MCF 10A (cell line): ENCODE data around the gene PPP1R3G. TPM values are rescaled to one million over a fixed set of nuclear protein-coding genes. Genes with fewer than 3 reads are reported as not detected.
A peak's percentile ranks its signal among the peaks of the same experiment; 100 is the strongest.

Experiments
- BruUV-seq: library from RNA; stranded (reverse); fragments of 400-500 nt; replicated peaks from 2 replicates; lab custom pipeline; 2021; lab: Mats Ljungman, UMichigan
- CTCF ChIA-PET: fragments of 300-600 bp; sonication (Branson Sonifier 250); formaldehyde crosslinking; extraction: SDS; loops from one replicate; lab custom pipeline; 2021; ENCODE audit warnings: antibody characterized with exemption, inconsistent platforms; lab: Yijun Ruan, JAX
- POLR2A ChIA-PET: fragments of 300-600, 350-650 bp; sonication (Branson Sonifier 250); formaldehyde crosslinking; extraction: SDS; loops from one replicate; lab custom pipeline; 2020; ENCODE audit warnings: antibody characterized with exemption, inconsistent platforms; lab: Yijun Ruan, JAX
- DNase-seq: peaks from one replicate; pipeline ENCODE4 v3.0.0-alpha.2; 2018; ENCODE audit not compliant: unreplicated experiment
- H3K27ac Mint-ChIP-seq: one replicate; pipeline ENCODE4 v1.8.0; 2022; ENCODE audit warnings: mild to moderate bottlenecking, low read depth, mixed read lengths; ENCODE audit not compliant: unreplicated experiment
- H3K27me3 Mint-ChIP-seq: one replicate; pipeline ENCODE4 v1.8.0; 2022; ENCODE audit warnings: mixed read lengths; ENCODE audit not compliant: insufficient read depth, unreplicated experiment
- H3K36me3 Mint-ChIP-seq: one replicate; pipeline ENCODE4 v1.8.0; 2022; ENCODE audit warnings: mild to moderate bottlenecking, moderate library complexity, mixed read lengths; ENCODE audit not compliant: insufficient read depth, unreplicated experiment
- H3K4me1 Mint-ChIP-seq: one replicate; pipeline ENCODE4 v1.8.0; 2022; ENCODE audit warnings: mixed read lengths; ENCODE audit not compliant: insufficient read depth, unreplicated experiment
- H3K4me3 Mint-ChIP-seq: one replicate; pipeline ENCODE4 v1.8.0; 2022; ENCODE audit warnings: mild to moderate bottlenecking, moderate library complexity, mixed read lengths; ENCODE audit not compliant: unreplicated experiment
- H3K9me3 Mint-ChIP-seq: one replicate; pipeline ENCODE4 v1.8.0; 2022; ENCODE audit warnings: mixed read lengths; ENCODE audit not compliant: unreplicated experiment
- intact Hi-C: fragments of 100-400 bp; cut with micrococcal nuclease; formaldehyde crosslinking; loops from 2 replicates; pipeline ENCODE4 v1.14.1; 2022
- total RNA-seq: library from RNA; stranded (reverse); gene quantifications from 2 replicates; pipeline ENCODE4 v1.2.3, GENCODE V29; 2022
- TF ChIP-seq, protein P1 (sequence below): fragments of 200-600 bp; IDR thresholded peaks from one replicate; pipeline ENCODE4 v1.8.0; 2022; ENCODE audit warnings: antibody characterized with exemption, mild to moderate bottlenecking; ENCODE audit not compliant: unreplicated experiment

Gene PPP1R3G
- total RNA-seq, 1 experiment from 2014 or later = 0.07 TPM

DNA sequence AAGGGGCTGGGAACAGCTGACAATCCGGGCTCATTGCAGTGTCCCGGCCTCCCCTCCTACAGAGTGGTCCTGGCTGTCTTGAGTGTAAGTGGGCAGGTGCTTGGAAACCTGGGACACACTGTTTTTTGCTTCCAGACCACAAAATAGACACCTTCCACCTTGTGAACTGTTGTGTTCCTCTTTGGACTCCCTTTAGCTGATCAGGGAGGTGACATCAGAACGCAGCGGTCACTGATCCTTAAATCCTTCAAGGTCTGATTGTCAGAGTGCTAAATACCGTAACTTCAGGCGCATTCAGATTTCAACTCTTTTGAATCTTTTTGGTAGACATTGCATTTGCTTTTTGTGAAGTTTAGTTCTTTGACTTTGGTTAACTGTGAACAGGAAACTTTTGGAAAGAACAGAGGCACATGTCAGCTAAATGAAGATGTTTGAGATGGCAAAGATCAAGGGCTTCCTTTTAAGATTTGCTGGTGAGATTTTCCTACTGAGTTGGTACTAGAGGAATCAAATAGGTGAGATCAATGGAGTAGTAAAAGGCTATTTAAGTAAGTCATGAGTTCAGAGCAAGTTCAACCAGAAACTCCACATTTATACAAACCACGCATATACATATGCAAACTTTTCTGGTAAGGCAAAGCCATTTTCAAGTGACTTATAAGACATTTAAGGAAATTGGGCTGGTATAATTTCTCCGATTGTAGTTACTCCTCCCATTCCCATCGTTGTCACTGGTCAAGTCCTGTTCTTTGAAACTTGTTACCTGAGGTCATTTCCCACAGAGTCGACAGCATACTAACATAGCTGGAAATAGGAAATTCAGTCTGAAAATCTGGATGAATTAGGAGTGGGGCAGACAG lies 6.3 kb downstream of the PPP1R3G start:
- no peak for DNase-seq
- Mint-ChIP-seq H3K27ac (no peak overlapping the region), H3K4me1 (peaks cover 8% of the 10 kb centered on the region), H3K9me3 (no peaks in the 10 kb centered on the region), H3K27me3 (peaks cover 12% of the 10 kb centered on the region), H3K36me3 (no peaks in the 10 kb centered on the region), H3K4me3 (no peak overlapping the region)
- no TSS peak for BruUV-seq
- ChIA-PET POLR2A (interaction anchor here (1.2 kb wide), 1 partner anchor 9 kb away, joined by 3 read pairs; no protein-coding TSS in a partner anchor), CTCF (no interaction called here)
- intact Hi-C loops = no loop called here
- TF ChIP-seq, protein P1, sequence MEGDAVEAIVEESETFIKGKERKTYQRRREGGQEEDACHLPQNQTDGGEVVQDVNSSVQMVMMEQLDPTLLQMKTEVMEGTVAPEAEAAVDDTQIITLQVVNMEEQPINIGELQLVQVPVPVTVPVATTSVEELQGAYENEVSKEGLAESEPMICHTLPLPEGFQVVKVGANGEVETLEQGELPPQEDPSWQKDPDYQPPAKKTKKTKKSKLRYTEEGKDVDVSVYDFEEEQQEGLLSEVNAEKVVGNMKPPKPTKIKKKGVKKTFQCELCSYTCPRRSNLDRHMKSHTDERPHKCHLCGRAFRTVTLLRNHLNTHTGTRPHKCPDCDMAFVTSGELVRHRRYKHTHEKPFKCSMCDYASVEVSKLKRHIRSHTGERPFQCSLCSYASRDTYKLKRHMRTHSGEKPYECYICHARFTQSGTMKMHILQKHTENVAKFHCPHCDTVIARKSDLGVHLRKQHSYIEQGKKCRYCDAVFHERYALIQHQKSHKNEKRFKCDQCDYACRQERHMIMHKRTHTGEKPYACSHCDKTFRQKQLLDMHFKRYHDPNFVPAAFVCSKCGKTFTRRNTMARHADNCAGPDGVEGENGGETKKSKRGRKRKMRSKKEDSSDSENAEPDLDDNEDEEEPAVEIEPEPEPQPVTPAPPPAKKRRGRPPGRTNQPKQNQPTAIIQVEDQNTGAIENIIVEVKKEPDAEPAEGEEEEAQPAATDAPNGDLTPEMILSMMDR = no peak

DNA sequence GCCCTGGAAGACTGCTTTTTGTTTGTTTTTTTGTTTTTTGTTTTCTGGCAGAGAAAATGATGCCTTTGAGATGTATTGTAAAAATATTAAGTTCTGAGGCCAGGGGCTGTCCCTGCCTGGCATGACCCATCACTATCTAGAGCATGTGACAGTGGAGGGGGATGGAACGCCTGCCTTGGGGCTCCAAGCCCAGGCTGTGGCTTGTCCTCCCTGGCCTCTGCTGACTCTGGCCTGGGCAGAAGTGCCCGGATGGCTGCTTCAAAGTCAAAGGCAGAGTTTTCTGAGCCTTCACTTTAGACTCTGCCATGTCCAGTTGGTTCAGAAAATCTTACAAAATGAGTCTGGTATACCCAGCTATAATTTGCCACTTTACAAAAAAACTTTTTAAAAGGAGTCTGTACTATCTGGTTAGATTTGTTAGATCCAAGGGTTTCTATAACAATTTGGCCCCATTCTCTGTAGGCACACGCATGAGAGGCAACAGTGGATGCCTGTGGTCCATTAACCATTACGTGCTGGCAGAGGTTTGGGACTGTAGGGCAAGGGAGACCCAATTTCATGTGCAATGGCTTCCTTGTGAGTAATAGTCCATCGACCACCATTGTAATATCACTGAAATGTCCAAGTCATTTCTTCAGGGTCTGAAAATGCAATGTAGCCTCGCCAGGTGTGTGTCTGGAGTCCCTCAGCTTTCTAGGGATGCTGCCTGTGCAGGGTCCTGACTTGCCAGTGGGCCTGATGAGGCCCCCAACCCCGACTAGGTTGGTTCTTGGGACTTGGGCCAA lies 8.3 kb downstream of the PPP1R3G start:
- BruUV-seq = no TSS peak
- CTCF ChIA-PET = no interaction called here
- Mint-ChIP-seq H3K36me3 (no peaks in the 10 kb centered on the region), H3K4me1 (peaks cover 8% of the 10 kb centered on the region), H3K4me3 (no peak overlapping the region), H3K9me3 (no peaks in the 10 kb centered on the region), H3K27me3 (peaks cover 12% of the 10 kb centered on the region), H3K27ac (no peak overlapping the region)
- POLR2A ChIA-PET = no interaction called here
- no peak for DNase-seq
- intact Hi-C loops = no loop called here
- TF ChIP-seq, protein P1 = no peak

DNA sequence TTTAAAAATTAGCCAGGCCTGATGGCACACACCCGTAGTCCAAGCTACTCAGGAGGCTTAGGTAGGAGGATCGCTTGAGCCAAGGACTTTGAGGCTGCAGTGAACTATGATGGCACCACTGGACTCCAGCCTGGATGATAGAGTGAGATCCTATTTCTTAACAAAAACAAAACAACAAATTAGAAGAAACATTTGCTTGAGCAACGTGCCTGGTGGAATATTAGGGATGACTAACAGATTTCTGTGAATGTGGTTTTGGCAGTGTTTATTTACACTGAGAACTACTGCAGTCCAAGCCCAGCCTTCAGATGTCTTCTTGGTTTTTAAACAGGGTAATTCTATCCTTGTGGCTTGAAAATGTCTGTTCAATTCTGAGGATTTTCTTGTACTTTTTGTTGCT lies 9.2 kb downstream of the PPP1R3G start:
- Mint-ChIP-seq H3K36me3 (no peaks in the 10 kb centered on the region), H3K27ac (peak overlapping the region; percentile 49), H3K4me1 (peaks cover 8% of the 10 kb centered on the region), H3K9me3 (no peaks in the 10 kb centered on the region), H3K27me3 (peaks cover 12% of the 10 kb centered on the region), H3K4me3 (no peak overlapping the region)
- ChIA-PET POLR2A (no interaction called here), CTCF (no interaction called here)
- TF ChIP-seq, protein P1 = no peak
- DNase-seq = peak; percentile 81
- intact Hi-C loops = no loop called here
- no TSS peak for BruUV-seq

DNA sequence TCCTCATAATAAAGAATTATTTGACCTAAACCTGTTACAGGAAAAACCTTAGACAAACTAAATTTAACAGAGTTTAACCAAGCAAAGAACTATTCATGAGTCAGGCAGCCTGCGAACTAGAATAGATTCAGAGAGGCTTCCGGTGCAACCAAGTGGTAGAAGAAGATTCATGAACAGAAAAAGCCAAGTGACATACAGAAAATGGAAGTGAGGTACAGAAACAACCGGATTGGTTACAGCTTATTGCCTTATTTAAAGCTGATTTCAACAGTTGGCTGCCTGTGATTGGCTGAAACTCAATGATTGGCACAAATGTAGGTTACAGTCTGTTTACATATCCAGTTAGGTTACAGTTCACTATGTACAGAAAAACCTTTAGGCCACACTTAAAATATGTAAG lies 10.1 kb downstream of the PPP1R3G start:
- Mint-ChIP-seq H3K4me3 (no peak overlapping the region), H3K36me3 (no peaks in the 10 kb centered on the region), H3K9me3 (no peaks in the 10 kb centered on the region), H3K27me3 (peaks cover 12% of the 10 kb centered on the region), H3K27ac (no peak overlapping the region), H3K4me1 (peaks cover 14% of the 10 kb centered on the region)
- no peak for DNase-seq
- intact Hi-C loops = no loop called here
- TF ChIP-seq, protein P1 = no peak
- BruUV-seq = no TSS peak
- CTCF ChIA-PET = no interaction called here
- POLR2A ChIA-PET = no interaction called here
